ENCODE measurements around the gene MAP3K20. TPM values are rescaled to one million over a fixed set of nuclear protein-coding genes. Genes with fewer than 3 reads are reported as not detected.
A peak's percentile ranks its signal among the peaks of the same experiment; 100 is the strongest.
"Not testable (repeated sequence)": the region's sequence is repeated elsewhere in the genome, so short reads cannot be mapped to it uniquely, and the experiment has no call there.

MAP3K20 gene
- total RNA-seq, 2 donors from 2014 or later: 141 to 223 TPM

DNA sequence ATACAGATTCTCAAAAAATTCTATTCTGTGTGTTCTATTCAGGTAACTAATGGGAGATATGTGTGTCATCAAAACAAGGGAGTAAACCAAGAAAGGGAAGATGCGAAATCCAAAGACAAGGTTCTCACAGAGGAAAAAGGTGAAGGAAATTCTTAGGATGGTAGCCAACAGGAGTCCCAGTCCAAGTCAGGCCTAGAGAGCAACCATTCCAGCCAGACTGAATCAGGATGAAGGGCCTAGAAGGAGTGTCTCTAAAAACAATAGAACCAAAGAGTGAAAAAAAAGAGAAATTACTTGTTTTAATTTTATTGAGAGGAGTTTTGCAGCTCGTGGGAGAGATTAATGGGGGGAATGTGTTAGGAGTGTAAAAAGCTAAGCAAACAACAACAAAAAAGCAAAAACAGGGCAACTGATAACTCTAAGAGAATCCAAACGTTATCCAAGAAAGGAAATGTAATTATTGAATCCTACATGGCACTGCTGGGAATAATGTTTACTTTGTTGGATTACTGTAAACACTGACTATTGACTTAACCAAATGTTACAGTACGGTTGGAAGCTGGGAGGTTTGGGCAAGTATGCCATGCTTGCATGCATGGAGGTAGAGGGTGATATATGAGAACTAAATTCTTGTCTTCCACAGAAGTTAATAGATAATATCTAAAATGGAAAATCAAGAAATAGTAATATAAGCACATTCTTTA, 12.3 kb downstream of the MAP3K20 start:
- Histone ChIP-seq H3K36me3 (peaks cover 12% of the 10 kb centered on the region), H3K9me3 (no peaks in the 10 kb centered on the region), H3K4me3 (no peak overlapping the region), H3K4me1 (peaks cover 0 to 71% of the 10 kb centered on the region in 2 donors), H3K27ac (peak overlapping the region; percentile 54 to 67), H3K27me3 (no peaks in the 10 kb centered on the region)
- TF ChIP-seq, protein P1, sequence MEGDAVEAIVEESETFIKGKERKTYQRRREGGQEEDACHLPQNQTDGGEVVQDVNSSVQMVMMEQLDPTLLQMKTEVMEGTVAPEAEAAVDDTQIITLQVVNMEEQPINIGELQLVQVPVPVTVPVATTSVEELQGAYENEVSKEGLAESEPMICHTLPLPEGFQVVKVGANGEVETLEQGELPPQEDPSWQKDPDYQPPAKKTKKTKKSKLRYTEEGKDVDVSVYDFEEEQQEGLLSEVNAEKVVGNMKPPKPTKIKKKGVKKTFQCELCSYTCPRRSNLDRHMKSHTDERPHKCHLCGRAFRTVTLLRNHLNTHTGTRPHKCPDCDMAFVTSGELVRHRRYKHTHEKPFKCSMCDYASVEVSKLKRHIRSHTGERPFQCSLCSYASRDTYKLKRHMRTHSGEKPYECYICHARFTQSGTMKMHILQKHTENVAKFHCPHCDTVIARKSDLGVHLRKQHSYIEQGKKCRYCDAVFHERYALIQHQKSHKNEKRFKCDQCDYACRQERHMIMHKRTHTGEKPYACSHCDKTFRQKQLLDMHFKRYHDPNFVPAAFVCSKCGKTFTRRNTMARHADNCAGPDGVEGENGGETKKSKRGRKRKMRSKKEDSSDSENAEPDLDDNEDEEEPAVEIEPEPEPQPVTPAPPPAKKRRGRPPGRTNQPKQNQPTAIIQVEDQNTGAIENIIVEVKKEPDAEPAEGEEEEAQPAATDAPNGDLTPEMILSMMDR (IDR thresholded peaks at IDR 0.05): no peak
- DNase-seq (ENCODE audit: low spot score): no peak

DNA sequence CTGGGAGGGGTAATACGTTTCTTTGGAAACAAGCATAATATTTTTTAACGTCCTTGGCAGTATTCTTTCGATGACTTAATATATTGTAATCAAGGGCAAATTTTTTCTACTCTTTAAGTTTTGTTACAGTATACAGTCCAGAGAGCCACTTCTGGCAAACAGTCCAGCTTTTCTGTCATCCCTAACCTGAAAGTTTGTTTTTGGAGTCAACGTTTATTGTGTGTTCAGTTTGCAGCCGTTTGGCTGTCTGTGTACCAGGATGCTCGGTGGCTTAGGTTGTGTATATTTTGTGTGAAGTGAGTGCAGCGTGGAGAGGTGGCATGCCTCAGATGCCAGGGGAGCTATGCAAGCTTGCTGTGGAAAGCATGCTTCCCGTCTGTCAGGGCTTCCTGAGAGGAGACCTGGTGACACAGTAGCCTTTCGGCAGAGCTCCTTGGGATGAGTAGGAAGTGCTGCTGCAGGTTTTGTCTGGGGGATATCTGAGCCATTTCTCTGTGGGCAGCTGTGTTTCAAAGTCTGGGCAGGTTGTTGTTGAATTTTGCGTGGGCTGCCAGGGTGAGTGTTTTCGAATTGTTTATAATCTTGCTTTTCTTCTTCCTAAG, 14.7 kb downstream of the MAP3K20 start:
- TF ChIP-seq, protein P1 (IDR thresholded peaks at IDR 0.05): no peak
- no peaks in the 10 kb centered on the region for H3K9me3 ChIP-seq
- H3K36me3 ChIP-seq: peaks cover 14% of the 10 kb centered on the region
- H3K4me1 ChIP-seq: peaks cover 0 to 56% of the 10 kb centered on the region in 2 donors
- peak overlapping the region; percentile 81 to 84 for H3K27ac ChIP-seq
- peak overlapping the region in 1 of 2 donors; percentile 3 for H3K4me3 ChIP-seq
- no peaks in the 10 kb centered on the region for H3K27me3 ChIP-seq
- no peak for DNase-seq (ENCODE audit: low spot score)

DNA sequence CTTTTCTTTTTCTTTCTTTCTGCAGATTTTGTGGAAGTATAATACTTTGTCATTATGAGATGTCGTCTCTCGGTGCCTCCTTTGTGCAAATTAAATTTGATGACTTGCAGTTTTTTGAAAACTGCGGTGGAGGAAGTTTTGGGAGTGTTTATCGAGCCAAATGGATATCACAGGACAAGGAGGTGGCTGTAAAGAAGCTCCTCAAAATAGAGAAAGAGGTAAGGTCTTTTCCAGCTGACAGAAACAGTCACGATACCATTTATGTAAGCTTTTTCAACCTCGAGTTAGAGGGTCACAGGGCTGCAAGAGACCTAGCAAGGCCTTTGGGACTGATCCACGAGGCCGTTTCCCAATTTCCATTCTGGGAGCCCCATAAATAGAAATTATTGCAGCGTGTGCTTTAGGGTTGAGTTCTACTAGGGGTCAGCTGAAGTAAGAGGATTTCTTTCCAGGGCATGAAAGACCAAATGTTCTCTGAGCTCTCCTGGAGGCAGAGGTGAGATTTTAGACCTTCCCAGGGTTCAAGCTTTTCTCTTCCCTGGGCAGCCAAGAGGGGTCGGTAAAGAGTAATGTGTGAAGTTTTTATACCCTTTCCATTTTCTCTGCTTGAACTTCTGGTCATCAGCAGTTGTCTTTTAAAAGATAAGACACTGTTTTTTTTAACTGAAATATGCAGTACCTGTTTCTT, 15.5 kb downstream of the MAP3K20 start:
- no peak for DNase-seq (ENCODE audit: low spot score)
- H3K27ac ChIP-seq: peak overlapping the region; percentile 81 to 84
- no peaks in the 10 kb centered on the region for H3K27me3 ChIP-seq
- H3K36me3 ChIP-seq: peaks cover 14% of the 10 kb centered on the region
- peak overlapping the region in 1 of 2 donors; percentile 3 for H3K4me3 ChIP-seq
- H3K4me1 ChIP-seq: peaks cover 0 to 56% of the 10 kb centered on the region in 2 donors
- H3K9me3 ChIP-seq: no peaks in the 10 kb centered on the region
- TF ChIP-seq, protein P1 (IDR thresholded peaks at IDR 0.05): peak in 1 of 2 donors; percentile 51

DNA sequence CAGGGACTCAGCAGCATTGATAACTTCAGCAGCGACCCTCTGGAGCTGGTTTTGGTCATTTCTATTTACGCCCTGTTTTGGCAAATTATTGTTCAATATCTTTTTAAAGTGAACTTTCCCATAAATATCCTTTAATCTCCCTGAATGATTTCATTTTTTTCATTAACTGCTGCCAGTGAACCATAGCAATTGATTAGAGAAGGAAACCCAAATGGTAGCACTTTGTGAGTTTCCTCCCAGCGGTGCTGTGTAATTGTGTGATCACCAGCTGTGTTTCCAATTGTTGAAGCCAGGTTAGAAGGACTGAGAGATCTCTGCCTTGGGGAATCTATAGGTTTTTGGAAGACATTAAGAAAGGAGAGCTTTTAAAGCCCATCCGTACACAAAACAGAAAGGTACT, 16.3 kb downstream of the MAP3K20 start:
- H3K4me1 ChIP-seq: peaks cover 0 to 49% of the 10 kb centered on the region in 2 donors
- H3K9me3 ChIP-seq: no peaks in the 10 kb centered on the region
- DNase-seq (ENCODE audit: low spot score): no peak
- H3K27me3 ChIP-seq: no peaks in the 10 kb centered on the region
- TF ChIP-seq, protein P1 (IDR thresholded peaks at IDR 0.05): no peak
- peaks cover 17% of the 10 kb centered on the region for H3K36me3 ChIP-seq
- peak overlapping the region; percentile 81 to 84 for H3K27ac ChIP-seq
- peak overlapping the region in 1 of 2 donors; percentile 4 for H3K4me3 ChIP-seq

DNA sequence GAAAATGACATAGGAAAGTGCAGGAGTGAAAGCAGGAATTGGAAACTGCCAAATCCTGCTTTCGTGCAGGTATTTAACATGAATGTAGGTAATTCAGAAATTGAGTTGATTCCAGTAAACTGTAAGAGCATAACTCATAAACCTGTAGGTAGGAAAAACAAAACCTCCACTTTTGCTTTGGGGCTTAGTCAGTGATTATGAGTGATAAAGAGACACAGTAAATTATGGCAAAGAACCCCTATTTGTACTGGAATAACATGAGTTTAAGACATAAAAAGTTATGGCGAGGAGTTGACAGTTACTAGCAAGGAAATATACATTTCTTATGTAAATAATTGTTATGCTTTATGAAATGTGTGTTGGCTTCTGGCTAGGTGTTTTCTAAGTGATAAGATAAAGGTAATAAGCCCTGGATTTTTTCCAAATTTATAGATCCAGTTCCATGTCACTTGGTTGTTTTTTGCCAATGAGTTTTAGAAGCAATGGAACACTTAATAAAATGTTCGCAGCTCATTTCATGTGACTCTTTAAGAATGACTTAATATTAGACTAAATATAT, 17.3 kb downstream of the MAP3K20 start:
- H3K27me3 ChIP-seq: no peaks in the 10 kb centered on the region
- DNase-seq (ENCODE audit: low spot score): no peak
- no peak overlapping the region for H3K4me3 ChIP-seq
- peaks cover 20% of the 10 kb centered on the region for H3K36me3 ChIP-seq
- TF ChIP-seq, protein P1 (IDR thresholded peaks at IDR 0.05): no peak
- H3K4me1 ChIP-seq: peaks cover 0 to 43% of the 10 kb centered on the region in 2 donors
- peak overlapping the region; percentile 81 to 84 for H3K27ac ChIP-seq
- no peaks in the 10 kb centered on the region for H3K9me3 ChIP-seq

DNA sequence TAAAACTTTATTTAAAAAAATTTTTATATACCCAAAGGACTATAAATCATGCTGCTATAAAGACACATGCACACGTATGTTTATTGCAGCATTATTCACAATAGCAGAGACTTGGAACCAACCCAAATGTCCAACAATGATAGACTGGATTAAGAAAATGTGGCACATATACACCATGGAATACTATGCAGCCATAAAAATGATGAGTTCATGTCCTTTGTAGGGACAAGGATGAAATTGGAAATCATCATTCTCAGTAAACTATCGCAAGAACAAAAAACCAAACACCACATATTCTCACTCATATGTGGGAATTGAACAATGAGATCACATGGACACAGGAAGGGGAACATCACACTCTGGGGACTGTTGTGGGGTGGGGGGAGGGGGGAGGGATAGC, 18.0 kb downstream of the MAP3K20 start:
- not testable (repeated sequence) for H3K27me3 ChIP-seq; DNase-seq (ENCODE audit: low spot score); H3K4me3 ChIP-seq; H3K9me3 ChIP-seq
- Histone ChIP-seq H3K4me1 (peaks cover 0 to 40% of the 10 kb centered on the region in 2 donors), H3K27ac (peak overlapping the region in 1 of 2 donors; percentile 81), H3K36me3 (peaks cover 20% of the 10 kb centered on the region)

Data from right atrium auricular region (tissue), 2 donors.